ENCODE data around the gene KXD1. TPM values are rescaled to one million over a fixed set of nuclear protein-coding genes. Genes with fewer than 3 reads are reported as not detected.

Gene KXD1
- total RNA-seq, 4 donors from 2014 or later = 30.3 to 113 (median 82.5) TPM

- no peaks in the 10 kb centered on the region for H3K9me3 ChIP-seq
- H3K27me3 ChIP-seq = no peaks in the 10 kb centered on the region
- H3K4me1 ChIP-seq = no peaks in the 10 kb centered on the region
- no peak overlapping the region for H3K27ac ChIP-seq
- DNase-seq = no peak
- intact Hi-C loops (cut with DNase I; ENCODE audit: low total_unique reads) = no loop called here
- no peak overlapping the region for H3K4me3 ChIP-seq
- TF ChIP-seq POLR2A (IDR thresholded peaks at IDR 0.05) = no peak
- TF ChIP-seq CTCF (IDR thresholded peaks at IDR 0.05) = no peak
- H3K36me3 ChIP-seq = no peaks in the 10 kb centered on the region
Observed at GRCh38 chr19:18523841-18524240, 33.8 kb upstream of the KXD1 start.

GRCh38 chr19:18526316-18526715 is 31.4 kb upstream of the KXD1 start:
- Histone ChIP-seq H3K27me3 (no peaks in the 10 kb centered on the region), H3K4me3 (no peak overlapping the region), H3K9me3 (no peaks in the 10 kb centered on the region), H3K27ac (no peak overlapping the region), H3K4me1 (no peaks in the 10 kb centered on the region), H3K36me3 (no peaks in the 10 kb centered on the region)
- DNase-seq = no peak
- TF ChIP-seq POLR2A (IDR thresholded peaks at IDR 0.05) (no peak), CTCF (IDR thresholded peaks at IDR 0.05) (no peak)
- intact Hi-C loops (cut with DNase I; ENCODE audit: low total_unique reads) = no loop called here

GRCh38 chr19:18529782-18530181 is 27.9 kb upstream of the KXD1 start:
- intact Hi-C loops (cut with DNase I; ENCODE audit: low total_unique reads) = no loop called here
- Histone ChIP-seq H3K9me3 (no peaks in the 10 kb centered on the region), H3K4me1 (no peaks in the 10 kb centered on the region), H3K27me3 (no peaks in the 10 kb centered on the region), H3K36me3 (no peaks in the 10 kb centered on the region), H3K27ac (no peak overlapping the region), H3K4me3 (no peak overlapping the region)
- no peak for DNase-seq
- no peak for TF ChIP-seq POLR2A (IDR thresholded peaks at IDR 0.05)
- TF ChIP-seq CTCF (IDR thresholded peaks at IDR 0.05) = no peak

- Histone ChIP-seq H3K4me3 (no peak overlapping the region), H3K27me3 (no peaks in the 10 kb centered on the region), H3K4me1 (no peaks in the 10 kb centered on the region), H3K27ac (no peak overlapping the region), H3K36me3 (no peaks in the 10 kb centered on the region), H3K9me3 (no peaks in the 10 kb centered on the region)
- DNase-seq = no peak
- TF ChIP-seq POLR2A (IDR thresholded peaks at IDR 0.05) (no peak), CTCF (IDR thresholded peaks at IDR 0.05) (no peak)
- intact Hi-C loops (cut with DNase I; ENCODE audit: low total_unique reads) = no loop called here
Observed at GRCh38 chr19:18531485-18531884, 26.2 kb upstream of the KXD1 start.

- Histone ChIP-seq H3K9me3 (no peaks in the 10 kb centered on the region), H3K36me3 (no peaks in the 10 kb centered on the region), H3K4me1 (no peaks in the 10 kb centered on the region), H3K4me3 (no peak overlapping the region), H3K27me3 (no peaks in the 10 kb centered on the region), H3K27ac (no peak overlapping the region)
- TF ChIP-seq POLR2A (IDR thresholded peaks at IDR 0.05) (no peak), CTCF (IDR thresholded peaks at IDR 0.05) (no peak)
- intact Hi-C loops (cut with DNase I; ENCODE audit: low total_unique reads) = no loop called here
- DNase-seq = no peak
Observed at GRCh38 chr19:18532168-18532890, 25.3 kb upstream of the KXD1 start.

Data from uterus (tissue), 4 donors.